Mucosa of descending colon (tissue), 3 donors: ENCODE results near the gene ACE. TPM values are rescaled to one million over a fixed set of nuclear protein-coding genes. Genes with fewer than 3 reads are reported as not detected.

Experiments
- ATAC-seq: fragments of 200-7000 bp; cut with Tn5 transposase; one replicate; pipeline ENCODE4 v1.9.1; 2020; ENCODE audit warnings: mild to moderate bottlenecking, moderate library complexity
- DNase-seq, 3 donors: peaks; one replicate each; pipeline ENCODE4 v3.0.0-alpha.2; 2020
- H3K36me3 ChIP-seq: fragments of 200-600 bp; one replicate; pipeline ENCODE4 v1.8.0; 2021; ENCODE audit warnings: low read depth, mild to moderate bottlenecking
- H3K4me1 ChIP-seq: fragments of 200-600 bp; one replicate; pipeline ENCODE4 v1.8.0; 2021; ENCODE audit warnings: low read depth, mild to moderate bottlenecking
- H3K4me3 ChIP-seq: fragments of 200-600 bp; one replicate; pipeline ENCODE4 v1.8.0; 2021; ENCODE audit warnings: mild to moderate bottlenecking
- H3K9me3 ChIP-seq: fragments of 200-600 bp; one replicate; pipeline ENCODE4 v1.8.0; 2021; ENCODE audit warnings: mild to moderate bottlenecking
- CTCF ChIP-seq: fragments of 200-600 bp; IDR thresholded peaks from one replicate; pipeline ENCODE4 v1.8.0; 2022; ENCODE audit warnings: antibody characterized with exemption, mild to moderate bottlenecking
- intact Hi-C, 2 donors: fragments of 100-400 bp; cut with DNase I in 1 of 2; cut with micrococcal nuclease in 1 of 2; formaldehyde crosslinking; loops; one replicate each; pipeline versions ENCODE4 v1.11.0 to v1.11.1; 2022; cut with DNase I, micrococcal nuclease
- total RNA-seq, 3 donors: library from RNA; stranded (reverse); fragmentation: NEBNext Ultra II Directional in 2 of 3; extraction: Animal tissue kit (Norgen Biotek cat#: 25700) in 2 of 3; gene quantifications; one replicate each; pipeline versions ENCODE4 v1.2.1 to v1.2.4, GENCODE V29; 2021 to 2023
- donor health status: DM: no; HTN: no; CAD: no; lungs with moderate emphysema.
- donor health status: DM: no; HTN: no; CAD: no.
- donor health status: DM: no; HTN: yes; CAD: no.

The ACE gene
- total RNA-seq, 3 donors from 2014 or later = 16.0 to 24.6 (median 23.0) TPM

GRCh38 chr17:63454915-63455314, 21.9 kb upstream of the ACE start:
- DNase-seq = peak in 1 of 3 donors; percentile 15
- Histone ChIP-seq H3K9me3 (no peaks in the 10 kb centered on the region), H3K4me1 (no peaks in the 10 kb centered on the region), H3K36me3 (no peaks in the 10 kb centered on the region), H3K4me3 (no peak overlapping the region)
- intact Hi-C loops = no loop called here
- no peak for ATAC-seq
- TF ChIP-seq CTCF = no peak

GRCh38 chr17:63455417-63455816, 21.4 kb upstream of the ACE start:
- TF ChIP-seq CTCF = no peak
- Histone ChIP-seq H3K36me3 (no peaks in the 10 kb centered on the region), H3K4me1 (no peaks in the 10 kb centered on the region), H3K9me3 (no peaks in the 10 kb centered on the region), H3K4me3 (no peak overlapping the region)
- ATAC-seq (peak; percentile 73), DNase-seq (peak in 1 of 3 donors; percentile 46)
- intact Hi-C loops = no loop called here

GRCh38 chr17:63458478-63458877, 18.4 kb upstream of the ACE start:
- ATAC-seq = no peak
- Histone ChIP-seq H3K36me3 (no peaks in the 10 kb centered on the region), H3K4me3 (no peak overlapping the region), H3K4me1 (no peaks in the 10 kb centered on the region), H3K9me3 (no peaks in the 10 kb centered on the region)
- no peak for DNase-seq
- TF ChIP-seq CTCF = no peak
- intact Hi-C loops = no loop called here

GRCh38 chr17:63460018-63460417, 16.8 kb upstream of the ACE start:
- Histone ChIP-seq H3K36me3 (no peaks in the 10 kb centered on the region), H3K9me3 (no peaks in the 10 kb centered on the region), H3K4me3 (no peak overlapping the region), H3K4me1 (no peaks in the 10 kb centered on the region)
- TF ChIP-seq CTCF = no peak
- DNase-seq (no peak), ATAC-seq (no peak)
- intact Hi-C loops = no loop called here

GRCh38 chr17:63463771-63464170, 13.1 kb upstream of the ACE start:
- no peak for ATAC-seq

More at GRCh38 chr17:63463771-63464170, 13.1 kb upstream of the ACE start:
- Histone ChIP-seq H3K4me1 (no peaks in the 10 kb centered on the region), H3K4me3 (no peak overlapping the region), H3K9me3 (no peaks in the 10 kb centered on the region), H3K36me3 (no peaks in the 10 kb centered on the region)
- intact Hi-C loops = no loop called here
- TF ChIP-seq CTCF = no peak
- no peak for DNase-seq
